GM23338 (cell line): ENCODE data around the gene TNS4. TPM values are rescaled to one million over a fixed set of nuclear protein-coding genes. Genes with fewer than 3 reads are reported as not detected.
A peak's percentile ranks its signal among the peaks of the same experiment; 100 is the strongest.

ENCODE experiments used
- ATAC-seq: fragments of 200-7000 bp; cut with Tn5 transposase; 3 replicates; pipeline ENCODE4 v1.9.1; 2020
- DNase-seq: peaks from one replicate; pipeline ENCODE4 v3.0.0-alpha.2; 2015; ENCODE audit warnings: low spot score
- H2AFZ ChIP-seq: fragments of 200-600 bp; sonication (generic); 2 replicates; pipeline ENCODE4 v1.8.0; 2016; ENCODE audit warnings: antibody characterized with exemption, mild to moderate bottlenecking, moderate library complexity
- H3F3A ChIP-seq: fragments of 200-600 bp; sonication (generic); replicated peaks from 2 replicates; pipeline ENCODE4 v1.8.0; 2017; ENCODE audit warnings: antibody characterized with exemption, mixed run types, low read depth
- H3K27ac ChIP-seq: fragments of 200-600 bp; sonication (generic); 2 replicates; pipeline ENCODE4 v1.6.1; 2016; ENCODE audit warnings: low read depth
- H3K27me3 ChIP-seq: fragments of 200-600 bp; sonication (generic); 2 replicates; pipeline ENCODE4 v1.8.0; 2016; ENCODE audit warnings: mild to moderate bottlenecking, mixed run types, moderate library complexity; ENCODE audit not compliant: insufficient read depth
- H3K36me3 ChIP-seq: fragments of 200-600 bp; sonication (generic); 2 replicates; pipeline ENCODE4 v1.8.0; 2016; ENCODE audit warnings: mild to moderate bottlenecking; ENCODE audit not compliant: insufficient read depth
- H3K4me1 ChIP-seq: fragments of 200-600 bp; sonication (generic); 2 replicates; pipeline ENCODE4 v1.8.0; 2016; ENCODE audit warnings: mild to moderate bottlenecking, moderate library complexity; ENCODE audit not compliant: insufficient read depth
- H3K4me2 ChIP-seq: fragments of 200-600 bp; sonication (generic); 2 replicates; pipeline ENCODE4 v1.7.1; 2017; ENCODE audit warnings: mixed run types
- H3K4me3 ChIP-seq: fragments of 200-600 bp; sonication (generic); 2 replicates; pipeline ENCODE4 v1.6.1; 2016; ENCODE audit warnings: mixed run types
- H3K79me2 ChIP-seq: fragments of 200-600 bp; sonication (generic); replicated peaks from 2 replicates; pipeline ENCODE4 v1.8.0; 2017; ENCODE audit warnings: mild to moderate bottlenecking; ENCODE audit not compliant: insufficient read depth
- H3K9me2 ChIP-seq: fragments of 200-600 bp; sonication (generic); 2 replicates; pipeline ENCODE4 v1.8.0; 2017; ENCODE audit not compliant: insufficient read depth
- H4K20me1 ChIP-seq: fragments of 200-600 bp; sonication (generic); replicated peaks from 2 replicates; pipeline ENCODE4 v1.8.0; 2017; ENCODE audit warnings: mild to moderate bottlenecking; ENCODE audit not compliant: insufficient read depth
- H3K27ac Mint-ChIP-seq: 2 replicates; pipeline ENCODE4 v1.8.0; 2020; ENCODE audit warnings: inconsistent platforms, mild to moderate bottlenecking, moderate library complexity, mixed read lengths
- H3K27me3 Mint-ChIP-seq: 3 replicates; pipeline ENCODE4 v1.8.0; 2022; ENCODE audit warnings: low read depth, mild to moderate bottlenecking, moderate library complexity, mixed read lengths, inconsistent platforms; ENCODE audit not compliant: insufficient read depth, poor library complexity
- H3K36me3 Mint-ChIP-seq: 3 replicates; pipeline ENCODE4 v1.8.0; 2021; ENCODE audit warnings: low read depth, mild to moderate bottlenecking, inconsistent platforms, moderate library complexity, mixed read lengths
- H3K4me1 Mint-ChIP-seq: 3 replicates; pipeline ENCODE4 v1.8.0; 2020; ENCODE audit warnings: mild to moderate bottlenecking, inconsistent platforms, mixed read lengths
- H3K4me3 Mint-ChIP-seq: 3 replicates; pipeline ENCODE4 v1.8.0; 2021; ENCODE audit warnings: moderate library complexity, mild to moderate bottlenecking, inconsistent platforms, mixed read lengths
- H3K9me3 Mint-ChIP-seq: 3 replicates; pipeline ENCODE4 v1.8.0; 2020; ENCODE audit warnings: moderate library complexity, mild to moderate bottlenecking, inconsistent platforms, mixed read lengths
- CREB1 ChIP-seq: fragments of 250-450 bp; sonication (Bioruptor Pico); IDR thresholded peaks from 2 replicates; pipeline ENCODE4 v1.5.0; 2020; ENCODE audit warnings: low read depth, mild to moderate bottlenecking, moderate library complexity
- CTCF ChIP-seq, 2 experiments: fragments of 200-600 bp in 1 of 2; sonication (generic) in 1 of 2; conservative IDR thresholded peaks; 2 replicates each; pipeline versions ENCODE4 v1.5.1 to v1.6.1; 2016 to 2017; ENCODE audit warnings: antibody characterized with exemption in 2 of 2, low read depth in 2 of 2, mild to moderate bottlenecking in 2 of 2, moderate library complexity in 1 of 2
- ETS1 ChIP-seq: IDR thresholded peaks from 2 replicates; pipeline ENCODE4 v1.6.1; 2016; ENCODE audit warnings: antibody characterized with exemption
- EZH2 ChIP-seq: fragments of 200-600 bp; sonication (generic); IDR thresholded peaks from one replicate; pipeline ENCODE4 v1.8.0; 2017; ENCODE audit warnings: antibody characterized with exemption, mild to moderate bottlenecking, low read depth; ENCODE audit not compliant: unreplicated experiment
- EZH2phosphoT487 ChIP-seq: fragments of 200-600 bp; sonication (generic); IDR thresholded peaks from one replicate; pipeline ENCODE4 v1.8.1; 2018; ENCODE audit warnings: antibody characterized with exemption; ENCODE audit not compliant: unreplicated experiment
- JUNB ChIP-seq: IDR thresholded peaks from one replicate; pipeline ENCODE4 v1.6.1; 2016; ENCODE audit warnings: antibody characterized with exemption; ENCODE audit not compliant: unreplicated experiment
- NANOG ChIP-seq: IDR thresholded peaks from 2 replicates; pipeline ENCODE4 v1.6.1; 2016; ENCODE audit warnings: antibody characterized with exemption, borderline replicate concordance
- POLR2AphosphoS5 ChIP-seq: IDR thresholded peaks from 2 replicates; pipeline ENCODE4 v1.6.1; 2016; ENCODE audit warnings: antibody characterized with exemption, low read depth
- REST ChIP-seq: IDR thresholded peaks from one replicate; pipeline ENCODE4 v1.6.1; 2018; ENCODE audit warnings: antibody characterized with exemption; ENCODE audit not compliant: unreplicated experiment
- STAT1 ChIP-seq: IDR thresholded peaks from one replicate; pipeline ENCODE4 v1.6.1; 2016; ENCODE audit warnings: antibody characterized with exemption; ENCODE audit not compliant: unreplicated experiment
- ZNF114 ChIP-seq: fragments of 250-450 bp; sonication (Bioruptor Pico); IDR thresholded peaks from 2 replicates; pipeline ENCODE4 v1.5.0; 2020; ENCODE audit warnings: mild to moderate bottlenecking, moderate library complexity
- ZNF331 ChIP-seq: fragments of 250-450 bp; sonication (Bioruptor Pico); IDR thresholded peaks from 2 replicates; pipeline ENCODE4 v1.5.0; 2020; ENCODE audit warnings: low read depth, mild to moderate bottlenecking, moderate library complexity
- ZNF462 ChIP-seq: fragments of 250-450 bp; sonication (Bioruptor Pico); IDR thresholded peaks from 2 replicates; pipeline ENCODE4 v1.5.0; 2020; ENCODE audit warnings: mild to moderate bottlenecking, moderate library complexity
- polyA plus RNA-seq: library from polyadenylated mRNA; unstranded; fragments of >200 nt; fragmentation: Nextera tagmentation; extraction: Ambion mirVana; gene quantifications from 2 replicates; pipeline ENCODE4 v1.2.1, GENCODE V29; 2016
- total RNA-seq: library from RNA; depleted of rRNA; stranded (reverse); fragments of >200 nt; shearing (Covaris generic); gene quantifications from 2 replicates; pipeline ENCODE4 v1.2.3, GENCODE V29; 2014

TNS4 gene
- total and polyA plus RNA-seq, 2 experiments from 2014 or later: 0.31 to 4.9 TPM

- peaks cover 56% of the 10 kb centered on the region for H3K4me1 Mint-ChIP-seq
Observed at GRCh38 chr17:40459636-40460603, 41.5 kb downstream of the TNS4 start.

More at GRCh38 chr17:40459636-40460603, 41.5 kb downstream of the TNS4 start:
- H3K27me3 Mint-ChIP-seq: peaks cover 30% of the 10 kb centered on the region
- Histone ChIP-seq H3K27me3 (no peaks in the 10 kb centered on the region), H3K27ac (no peak overlapping the region), H3K36me3 (no peaks in the 10 kb centered on the region), H2AFZ (no peak overlapping the region), H3K4me3 (no peak overlapping the region), H3K79me2 (no peaks in the 10 kb centered on the region), H3K4me2 (no peak overlapping the region; the same call in 1 of the 2 replicates), H4K20me1 (no peaks in the 10 kb centered on the region), H3K4me1 (peaks cover 36% of the 10 kb centered on the region), H3F3A (0 out of 2 replicates have a peak, but pooled peaks cover 6% of the 10 kb centered on the region), H3K9me2 (no peaks in the 10 kb centered on the region)
- no peak for DNase-seq
- H3K36me3 Mint-ChIP-seq: peaks cover 24% of the 10 kb centered on the region
- no peak for ATAC-seq
- 0 out of 2 replicates have a peak overlapping the region, but pooled peaks have one; percentile 34 for H3K27ac Mint-ChIP-seq
- H3K4me3 Mint-ChIP-seq: no peak overlapping the region
- no peak for TF ChIP-seq CTCF (conservative IDR thresholded peaks at IDR 0.05; ENCODE audit: low read depth in 2 of 2)
- TF ChIP-seq ZNF114 (CRISPR knock-in tag): no peak
- TF ChIP-seq REST: no peak
- TF ChIP-seq CREB1 (CRISPR knock-in tag): no peak
- TF ChIP-seq STAT1: no peak
- no peak for TF ChIP-seq ZNF331 (CRISPR knock-in tag)
- no peak for TF ChIP-seq POLR2AphosphoS5
- TF ChIP-seq ETS1: no peak
- no peak for TF ChIP-seq NANOG
- TF ChIP-seq ZNF462 (CRISPR knock-in tag): no peak
- no peak for TF ChIP-seq EZH2
- no peak for TF ChIP-seq JUNB
- TF ChIP-seq EZH2phosphoT487: no peak
- peaks cover 3% of the 10 kb centered on the region; the same call in 1 of the 3 replicates for H3K9me3 Mint-ChIP-seq
